ENCODE results near the gene PLEKHM3. TPM values are rescaled to one million over a fixed set of nuclear protein-coding genes. Genes with fewer than 3 reads are reported as not detected.
"Not testable (repeated sequence)": the region's sequence is repeated elsewhere in the genome, so short reads cannot be mapped to it uniquely, and the experiment has no call there.

Gene PLEKHM3
- total RNA-seq, 4 donors from 2014 or later = 22.0 to 29.1 (median 25.0) TPM

GRCh38 chr2:207950761-207951114, 74.6 kb downstream of the PLEKHM3 start:
- Histone ChIP-seq H3K4me1 (peaks cover 0 to 19% (median 3%) of the 10 kb centered on the region in 4 donors), H3K4me3 (no peak overlapping the region), H3K36me3 (peaks cover 0 to 3% (median 0%) of the 10 kb centered on the region in 3 donors), H3K27ac (no peak overlapping the region), H3K9me3 (no peaks in the 10 kb centered on the region), H3K27me3 (no peaks in the 10 kb centered on the region)
- no peak for DNase-seq (ENCODE audit: low spot score in 2 of 2)
- WGBS, 2 donors = 49% methylated on average over 2 of the region's 2 CpGs
- no peak for TF ChIP-seq CTCF (IDR thresholded peaks at IDR 0.05)
- TF ChIP-seq POLR2A (IDR thresholded peaks at IDR 0.05) = no peak
- TF ChIP-seq EP300 (IDR thresholded peaks at IDR 0.05) = no peak

GRCh38 chr2:207950063-207950760, 75.1 kb downstream of the PLEKHM3 start:
- Histone ChIP-seq H3K9me3 (no peaks in the 10 kb centered on the region), H3K4me1 (peaks cover 0 to 19% (median 3%) of the 10 kb centered on the region in 4 donors), H3K27me3 (no peaks in the 10 kb centered on the region), H3K27ac (no peak overlapping the region), H3K36me3 (peaks cover 0 to 8% (median 0%) of the 10 kb centered on the region in 3 donors), H3K4me3 (no peak overlapping the region)
- DNase-seq (ENCODE audit: low spot score in 2 of 2) = no peak
- TF ChIP-seq CTCF (IDR thresholded peaks at IDR 0.05) (no peak), EP300 (IDR thresholded peaks at IDR 0.05) (no peak), POLR2A (IDR thresholded peaks at IDR 0.05) (no peak)
- 53% methylated on average over 8 of the region's 8 CpGs for WGBS, 2 donors

- peaks cover 0 to 18% (median 0%) of the 10 kb centered on the region in 3 donors for H3K36me3 ChIP-seq
- peaks cover 0 to 19% (median 3%) of the 10 kb centered on the region in 4 donors for H3K4me1 ChIP-seq
- WGBS, 2 donors = 91 to 100% methylated on average over 1 of the region's 1 CpG
- H3K27me3 ChIP-seq; H3K9me3 ChIP-seq; H3K27ac ChIP-seq; H3K4me3 ChIP-seq; DNase-seq (ENCODE audit: low spot score in 2 of 2): not testable (repeated sequence)
Observed at GRCh38 chr2:207949245-207949644, 76.1 kb downstream of the PLEKHM3 start.

GRCh38 chr2:207944979-207945600, 80.2 kb downstream of the PLEKHM3 start:
- TF ChIP-seq EP300 (IDR thresholded peaks at IDR 0.05) (no peak), POLR2A (IDR thresholded peaks at IDR 0.05) (no peak), CTCF (IDR thresholded peaks at IDR 0.05) (no peak)
- H3K27me3 ChIP-seq = no peaks in the 10 kb centered on the region
- no peak overlapping the region for H3K27ac ChIP-seq
- H3K4me1 ChIP-seq = peaks cover 0 to 1% (median 0%) of the 10 kb centered on the region in 4 donors
- no peak overlapping the region for H3K4me3 ChIP-seq
- no peak for DNase-seq (ENCODE audit: low spot score in 2 of 2)
- WGBS, 2 donors = 60 to 63% methylated on average over 4 of the region's 4 CpGs
- H3K36me3 ChIP-seq = peaks cover 0 to 37% (median 0%) of the 10 kb centered on the region in 3 donors
- no peaks in the 10 kb centered on the region for H3K9me3 ChIP-seq

- peaks cover 0 to 37% (median 0%) of the 10 kb centered on the region in 3 donors for H3K36me3 ChIP-seq
- H3K27ac ChIP-seq = no peak overlapping the region
- DNase-seq (ENCODE audit: low spot score in 2 of 2) = no peak
- 85 to 88% methylated on average over 6 of the region's 6 CpGs for WGBS, 2 donors
- no peaks in the 10 kb centered on the region for H3K4me1 ChIP-seq
- H3K27me3 ChIP-seq = no peaks in the 10 kb centered on the region
- TF ChIP-seq CTCF (IDR thresholded peaks at IDR 0.05) = no peak
- no peak for TF ChIP-seq EP300 (IDR thresholded peaks at IDR 0.05)
- no peak for TF ChIP-seq POLR2A (IDR thresholded peaks at IDR 0.05)
- no peaks in the 10 kb centered on the region for H3K9me3 ChIP-seq
- H3K4me3 ChIP-seq = no peak overlapping the region
Observed at GRCh38 chr2:207944334-207944733, 81.0 kb downstream of the PLEKHM3 start.
